SK-N-DZ (cell line): Measurements from ENCODE around the gene ABRAXAS1.

Experiments used
- DNase-seq: peaks from one replicate; pipeline ENCODE4 v3.0.0-alpha.2; 2015; ENCODE audit warnings: low spot score

Gene ABRAXAS1

DNA sequence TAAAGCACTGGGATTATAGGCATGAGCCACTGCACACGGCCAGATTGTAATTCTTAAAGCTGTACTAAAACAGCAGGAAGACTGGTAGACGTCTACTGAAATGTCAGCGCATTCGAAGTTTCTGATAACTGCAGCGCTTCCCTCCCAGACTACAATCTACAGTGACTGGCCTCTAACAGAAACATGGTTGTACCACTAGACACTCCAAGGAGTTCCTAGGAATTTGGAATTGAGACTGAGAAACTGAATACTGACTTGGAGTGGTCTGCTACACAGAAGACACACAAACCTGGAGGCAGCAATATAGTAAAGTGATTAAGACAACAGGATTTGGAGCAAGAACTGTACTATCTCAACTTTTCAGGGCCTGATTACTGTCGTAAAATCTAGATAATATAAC is 30.2 kb downstream of the ABRAXAS1 start:
- no peak for DNase-seq

DNA sequence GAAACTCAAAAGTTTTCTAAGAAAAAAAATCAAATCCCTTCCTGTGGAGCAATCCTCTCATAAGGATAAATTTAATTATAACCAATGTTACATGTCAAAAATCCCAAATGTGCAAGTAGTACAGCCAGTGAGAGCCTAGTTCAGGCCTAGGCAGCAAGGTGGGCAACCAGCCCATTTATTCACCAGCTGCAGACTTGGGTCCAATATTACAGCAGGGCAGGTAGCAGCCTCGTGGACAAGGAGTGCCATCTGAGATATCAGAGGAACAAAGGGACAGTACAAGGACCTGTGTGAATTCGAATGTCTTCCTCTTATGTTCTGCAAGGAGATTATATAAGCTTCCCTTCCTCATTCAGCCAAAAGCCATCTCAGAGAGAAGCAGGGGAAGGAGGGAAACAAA is 35.9 kb downstream of the ABRAXAS1 start:
- DNase-seq = no peak

DNA sequence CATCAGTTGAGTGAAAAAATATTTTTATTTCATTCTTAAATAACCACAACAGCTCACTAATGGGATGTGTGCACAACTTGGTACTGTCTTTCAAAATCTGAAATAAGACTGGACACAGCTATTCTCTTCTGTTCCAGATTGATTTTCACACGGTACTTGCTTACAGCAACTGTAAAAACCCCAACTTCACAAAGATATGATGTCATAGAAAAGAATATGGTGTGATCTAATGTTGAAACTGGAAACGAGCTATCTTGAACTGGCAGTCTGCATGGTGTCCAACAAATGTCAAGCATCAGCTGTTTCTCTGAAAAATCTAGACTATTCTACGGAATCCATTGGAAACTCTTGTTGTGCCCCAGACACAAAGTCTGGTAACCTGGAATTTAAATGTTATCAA is 44.0 kb downstream of the ABRAXAS1 start:
- no peak for DNase-seq

DNA sequence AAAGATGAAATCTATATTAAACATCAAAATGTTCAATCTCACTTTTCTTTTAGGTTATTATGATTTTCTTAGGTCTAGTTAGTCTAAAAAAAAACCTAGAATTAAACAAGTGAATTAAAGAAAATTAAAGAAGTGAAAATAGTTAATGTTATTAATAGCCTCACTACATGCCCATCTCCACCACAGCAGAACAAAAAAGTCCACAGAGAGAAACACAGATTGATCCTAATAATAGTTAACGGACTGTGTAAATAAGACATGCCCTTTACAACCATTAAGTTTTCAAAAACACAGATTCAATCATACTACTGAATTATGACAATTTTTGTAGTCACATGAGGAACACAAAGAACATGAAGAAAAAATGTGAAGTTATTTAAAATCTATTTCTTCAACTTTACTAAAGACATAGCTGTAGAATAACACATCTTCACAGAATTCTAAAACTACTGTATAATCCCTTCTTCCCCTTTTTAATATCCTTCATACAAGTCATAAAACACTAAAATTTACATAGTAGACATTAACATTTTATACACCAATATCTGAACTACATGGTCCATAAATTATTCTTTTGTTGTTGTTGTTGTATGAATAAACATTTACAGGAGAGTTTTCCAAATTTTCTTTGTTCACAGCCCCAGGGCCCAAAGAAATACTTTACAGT is 44.6 kb downstream of the ABRAXAS1 start:
- no peak for DNase-seq

DNA sequence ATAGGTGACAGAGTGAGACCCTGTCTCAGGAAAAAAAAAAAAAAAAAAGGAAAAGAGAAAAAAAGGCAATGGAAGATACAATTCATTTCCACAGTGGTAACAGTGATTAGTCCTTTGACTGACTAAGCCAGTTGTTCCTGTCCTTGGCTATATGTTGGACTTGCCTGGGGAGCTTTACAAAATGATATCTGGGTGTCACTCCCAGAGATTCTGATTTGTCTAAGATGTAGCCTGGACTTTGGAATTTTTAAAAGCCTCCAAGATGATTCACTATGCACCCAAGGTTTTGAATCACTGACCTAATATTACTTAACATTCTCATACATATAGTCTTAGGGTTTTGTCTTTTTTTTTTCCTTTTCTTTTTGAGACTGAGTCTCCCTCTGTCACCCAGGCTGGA is 46.2 kb downstream of the ABRAXAS1 start:
- DNase-seq = no peak

DNA sequence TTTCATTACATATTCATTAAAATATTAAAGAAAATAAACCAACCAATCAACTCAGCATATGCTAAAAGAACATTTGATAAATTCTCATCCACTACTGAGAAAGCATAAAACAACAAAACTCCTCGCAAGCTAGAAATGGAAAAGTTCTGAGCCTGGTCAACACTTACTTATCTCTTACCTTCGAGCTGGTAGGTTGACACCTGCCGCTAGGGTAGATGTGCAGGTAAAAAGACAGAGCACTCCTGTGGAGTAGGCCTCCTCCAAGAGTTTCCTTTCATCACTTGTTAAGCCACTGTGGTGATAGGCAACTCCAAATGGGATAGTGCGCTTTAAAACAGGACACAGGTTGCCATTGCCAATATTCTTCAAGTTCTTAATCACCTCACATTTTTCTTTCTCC is 48.2 kb downstream of the ABRAXAS1 start:
- DNase-seq = no peak

DNA sequence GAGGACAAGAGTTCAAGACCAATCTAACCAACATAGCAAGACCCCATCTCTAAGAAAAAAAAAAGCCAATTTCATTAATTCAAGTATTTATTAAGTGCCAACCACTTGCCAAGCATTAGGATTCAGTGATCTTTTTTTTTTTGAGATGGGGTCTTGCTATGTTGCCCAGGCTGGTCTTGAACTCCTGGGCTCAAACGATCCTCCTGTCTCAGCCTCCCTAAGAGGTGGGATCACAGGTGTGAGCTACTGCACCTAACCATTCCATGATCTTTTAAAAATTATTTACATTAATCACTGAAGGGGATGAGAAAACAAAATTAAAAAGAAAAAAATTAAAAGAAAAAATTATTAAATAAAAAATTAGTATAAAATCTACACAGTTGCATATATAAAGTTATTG is 53.7 kb downstream of the ABRAXAS1 start:
- no peak for DNase-seq

DNA sequence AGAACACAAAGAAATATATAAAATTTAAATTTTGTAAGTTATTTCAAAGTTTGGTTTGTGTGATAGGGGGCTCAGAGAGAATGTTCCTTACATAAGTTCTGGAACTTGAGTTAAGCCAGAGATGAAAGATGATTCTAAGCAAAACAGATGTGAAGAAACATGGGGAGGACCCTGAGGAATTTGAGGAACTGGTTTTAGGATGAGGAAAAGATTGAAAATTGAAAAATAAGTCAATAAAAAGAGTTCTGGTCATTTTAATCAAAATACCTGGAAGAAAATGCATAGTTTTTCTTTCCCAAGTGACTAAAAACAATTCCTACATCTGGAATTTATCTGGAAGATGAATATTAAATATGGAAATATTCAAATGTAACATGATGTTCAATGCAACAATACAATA is 66.7 kb downstream of the ABRAXAS1 start:
- no peak for DNase-seq

DNA sequence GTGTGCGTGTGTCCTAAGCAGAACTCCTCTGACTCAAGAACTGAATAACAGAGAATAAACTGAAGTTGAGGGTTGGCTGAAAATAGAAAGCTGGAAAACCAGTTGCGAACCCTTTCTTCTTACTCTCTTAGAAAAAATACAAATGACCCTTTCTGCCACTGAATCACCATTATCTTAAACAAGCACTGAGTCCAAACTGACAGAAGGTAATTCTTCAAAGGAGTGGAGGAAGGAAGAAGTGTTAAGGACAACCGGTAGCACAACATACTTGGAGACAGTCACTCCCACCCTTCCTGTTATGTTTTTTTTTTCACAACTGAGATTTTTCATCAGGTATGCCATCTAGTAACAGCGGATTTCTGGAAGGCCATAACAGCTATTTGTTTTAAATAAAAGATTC is 67.3 kb downstream of the ABRAXAS1 start:
- no peak for DNase-seq

DNA sequence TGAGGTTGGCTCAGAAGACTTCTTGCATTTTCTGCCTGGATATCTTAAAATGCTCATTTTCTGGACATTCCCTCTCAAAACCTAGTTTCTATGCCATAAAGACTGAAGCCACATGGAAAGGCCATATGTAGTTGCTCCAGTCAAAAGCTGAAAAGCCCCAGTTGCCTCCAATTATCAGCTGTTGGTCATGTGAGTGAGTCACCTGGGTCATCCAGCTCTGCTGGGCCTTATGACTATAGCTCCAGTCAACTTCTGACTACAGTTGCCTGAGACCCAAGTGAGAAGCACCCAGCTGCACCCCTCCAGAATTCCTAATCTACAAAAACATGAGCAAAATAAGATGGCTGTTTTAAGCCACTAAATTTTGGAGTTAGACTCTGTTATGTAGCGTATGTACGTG is 71.2 kb downstream of the ABRAXAS1 start:
- no peak for DNase-seq
